ENCODE measurements around the gene TTLL8. TPM values are rescaled to one million over a fixed set of nuclear protein-coding genes. Genes with fewer than 3 reads are reported as not detected.

TTLL8 gene
- total RNA-seq, 1 experiment from 2014 or later = not detected

DNA sequence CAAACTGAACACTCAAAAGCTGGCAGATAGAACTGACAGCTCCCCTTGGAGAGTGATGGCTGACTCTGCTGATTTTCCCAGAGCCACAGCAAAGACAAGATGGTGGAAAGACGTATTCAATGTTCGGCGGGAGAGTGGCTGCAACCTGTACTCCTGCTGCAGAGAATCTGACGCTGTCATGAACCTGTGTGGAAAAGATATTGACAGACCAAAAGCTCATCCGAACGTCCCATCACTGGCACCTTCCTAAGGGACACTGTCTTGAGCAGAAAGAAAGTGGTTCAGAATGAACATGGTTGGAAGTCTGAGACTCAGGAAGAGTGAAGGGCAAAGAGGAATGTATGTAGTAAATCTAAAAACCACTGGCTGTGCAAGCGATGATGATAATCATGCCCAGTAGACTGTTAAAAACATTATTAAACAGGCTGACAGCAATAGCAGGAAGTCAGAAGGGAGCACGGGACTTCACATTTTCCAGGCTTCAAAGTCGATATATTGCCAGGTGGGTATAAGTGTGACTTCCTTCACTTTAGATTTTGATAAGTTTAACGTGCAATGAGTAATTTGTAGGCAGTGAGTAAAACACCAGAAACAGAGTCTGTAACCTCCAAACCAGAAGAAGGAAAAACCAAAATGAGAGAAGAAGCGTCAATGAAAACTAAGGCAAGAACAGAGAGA lies 39.4 kb downstream of the TTLL8 start:
- Histone ChIP-seq H3K36me3 (no peaks in the 10 kb centered on the region), H3K9me3 (no peaks in the 10 kb centered on the region; the same call in 1 of the 2 replicates), H3K27me3 (no peaks in the 10 kb centered on the region; the same call in 1 of the 2 replicates), H3K4me3 (no peak overlapping the region)
- no peak for DNase-seq

GRCh38 chr22:50017701-50018224 lies 40.3 kb downstream of the TTLL8 start:
- no peaks in the 10 kb centered on the region; the same call in 1 of the 2 replicates for H3K9me3 ChIP-seq
- DNase-seq = no peak
- no peaks in the 10 kb centered on the region for H3K27me3 ChIP-seq
- no peaks in the 10 kb centered on the region for H3K36me3 ChIP-seq
- H3K4me3 ChIP-seq = no peak overlapping the region

DNA sequence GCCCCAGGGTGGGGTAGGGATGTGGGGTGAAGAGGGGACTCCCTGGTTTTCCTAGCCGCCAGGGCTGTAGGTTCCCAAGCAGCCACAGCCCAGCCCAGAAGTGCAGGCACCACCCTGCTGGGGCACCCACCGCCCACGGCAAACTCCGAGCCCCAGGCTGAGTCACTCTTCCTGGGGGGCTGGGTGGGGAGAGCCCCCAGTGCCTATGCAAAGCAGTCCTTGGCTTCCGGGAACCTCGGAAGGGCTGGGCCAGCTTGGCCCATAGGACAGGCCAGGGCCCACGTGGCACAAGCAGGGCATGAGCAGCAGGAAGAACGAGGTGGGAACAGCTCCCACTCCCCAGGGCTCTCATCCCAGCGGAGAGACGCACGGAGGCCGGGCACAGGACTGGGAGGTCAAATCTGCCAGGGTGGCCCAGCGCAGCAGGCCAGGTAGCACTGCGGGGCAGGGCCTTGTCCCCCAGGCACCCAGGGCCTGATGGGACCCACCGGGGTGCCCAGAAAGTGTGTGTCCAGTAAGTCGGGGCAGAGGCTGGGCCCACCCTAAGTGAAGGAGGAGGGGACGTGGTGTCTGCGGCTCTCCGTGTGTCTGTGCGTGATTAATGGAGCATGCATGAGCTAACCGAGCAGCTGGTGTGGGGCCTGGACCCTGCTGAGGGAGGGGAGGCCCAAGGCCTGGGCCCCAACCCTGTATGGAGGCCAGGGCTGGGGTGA lies 41.0 kb downstream of the TTLL8 start:
- Histone ChIP-seq H3K27me3 (no peaks in the 10 kb centered on the region), H3K9me3 (no peaks in the 10 kb centered on the region; the same call in 1 of the 2 replicates), H3K36me3 (no peaks in the 10 kb centered on the region), H3K4me3 (no peak overlapping the region)
- peak; percentile 49 for DNase-seq

DNA sequence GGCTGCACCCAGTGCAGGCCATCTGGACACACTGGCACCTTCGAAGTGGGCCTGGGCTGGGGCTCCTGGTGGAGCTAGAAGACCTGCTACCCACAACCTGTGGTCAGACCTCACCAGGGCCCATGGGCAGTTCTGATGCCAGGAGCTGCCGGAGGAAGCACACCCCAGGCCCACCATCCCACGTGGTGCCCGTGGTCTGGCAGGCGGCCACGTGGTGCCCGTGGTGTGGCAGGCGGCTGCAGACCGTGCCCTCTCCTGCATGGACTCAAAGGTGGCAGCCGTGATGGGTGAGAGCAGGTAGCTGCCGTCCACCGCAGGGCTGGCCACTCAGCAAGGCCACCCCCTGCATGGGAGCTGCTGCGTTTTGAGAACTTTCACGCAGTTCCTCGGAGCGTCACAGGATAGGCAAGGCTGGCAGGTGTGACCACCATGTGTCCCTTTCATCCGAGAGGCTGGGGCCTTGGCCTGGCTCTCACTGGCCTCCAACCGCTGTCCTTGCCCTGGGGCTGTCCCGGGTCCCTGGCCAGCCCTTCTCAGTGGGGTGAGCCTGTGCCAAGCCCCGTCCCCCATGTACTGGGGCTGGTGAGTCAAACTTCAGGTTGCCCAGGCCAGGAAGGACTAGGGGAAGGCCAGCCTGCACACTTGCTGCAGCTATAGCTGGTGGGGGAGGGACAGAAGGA lies 41.6 kb downstream of the TTLL8 start:
- no peaks in the 10 kb centered on the region for H3K27me3 ChIP-seq
- H3K4me3 ChIP-seq = no peak overlapping the region
- no peaks in the 10 kb centered on the region for H3K36me3 ChIP-seq
- H3K9me3 ChIP-seq = no peaks in the 10 kb centered on the region; the same call in 1 of the 2 replicates
- peak; percentile 47 for DNase-seq

DNA sequence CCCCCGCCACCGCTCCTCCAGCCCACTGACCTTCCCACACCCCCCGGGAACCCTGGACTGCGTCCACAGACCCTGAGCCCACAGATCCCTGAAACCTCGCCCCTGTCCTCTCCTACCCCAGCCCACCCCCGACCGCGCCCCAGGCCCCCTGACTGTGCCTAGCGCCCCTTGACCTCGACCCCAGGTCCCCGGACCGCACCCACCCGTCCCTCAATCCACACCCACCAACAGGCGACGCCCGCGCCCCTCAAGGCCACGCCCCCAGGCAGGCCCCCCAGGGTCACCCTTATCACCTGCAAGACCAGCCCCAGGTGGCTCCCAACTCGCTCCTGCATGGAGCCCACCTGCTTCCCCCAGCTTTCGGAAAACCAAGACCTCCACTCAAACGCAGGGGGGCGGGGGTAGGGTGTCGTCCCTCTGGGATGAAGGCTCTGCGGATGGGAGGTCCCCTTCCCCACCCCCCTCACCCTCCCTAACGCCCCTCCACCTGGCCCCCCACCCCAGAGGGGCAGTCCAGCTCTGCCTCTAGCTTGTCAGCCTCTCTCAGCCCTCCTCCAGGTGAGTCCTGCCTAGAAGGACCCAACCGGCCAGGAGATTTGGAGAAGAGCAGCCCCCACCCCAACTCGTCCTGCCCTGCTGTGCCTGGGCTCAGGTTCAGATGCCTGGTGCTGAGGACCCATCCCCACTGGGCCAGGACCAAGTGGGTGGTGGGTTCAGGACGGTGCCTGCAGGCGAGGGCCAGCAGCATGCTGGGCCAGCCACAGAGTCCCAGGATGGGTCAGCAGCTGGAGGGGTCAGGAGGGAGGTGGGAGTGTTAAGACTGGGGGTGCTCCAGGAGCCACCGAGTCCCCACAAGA lies 42.4 kb downstream of the TTLL8 start:
- Histone ChIP-seq H3K9me3 (no peaks in the 10 kb centered on the region; the same call in 1 of the 2 replicates), H3K4me3 (no peak overlapping the region), H3K36me3 (no peaks in the 10 kb centered on the region), H3K27me3 (no peaks in the 10 kb centered on the region)
- DNase-seq = no peak

DNA sequence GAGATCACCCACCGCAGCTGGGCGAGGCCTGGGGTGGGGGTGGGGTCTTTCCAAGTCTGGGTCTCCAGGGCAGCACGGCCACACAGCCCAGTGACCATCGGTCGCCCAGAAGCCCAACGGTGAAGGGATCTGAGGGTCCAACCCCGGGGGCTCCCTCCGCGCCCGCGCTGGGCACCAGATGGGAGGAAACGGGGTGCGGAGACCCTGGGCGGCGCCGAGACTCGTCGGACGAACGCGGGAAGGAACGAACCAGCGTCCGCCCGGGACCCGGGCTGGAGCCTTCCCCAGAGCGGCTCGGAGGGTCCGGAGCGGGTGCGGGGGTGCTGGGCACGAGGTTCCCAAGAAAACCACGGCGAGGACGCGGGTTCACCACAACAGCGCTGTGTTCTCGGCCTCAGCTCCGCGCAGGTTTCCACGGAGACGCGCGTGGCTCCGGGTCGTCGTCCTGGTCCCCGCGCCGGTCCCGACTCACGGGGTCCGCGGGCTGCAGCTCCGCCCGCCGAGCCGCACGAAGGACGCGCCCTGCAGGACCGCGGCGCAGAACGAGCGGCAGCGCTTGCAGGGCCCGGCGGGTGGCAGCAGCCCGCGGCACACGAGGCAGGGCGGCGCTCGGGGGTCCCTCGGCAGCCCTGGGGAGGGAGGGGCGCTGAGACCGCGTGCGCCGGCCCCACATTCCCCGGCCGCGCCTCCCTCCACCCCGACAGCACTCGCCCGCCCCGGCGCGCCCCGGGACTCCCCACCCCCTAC lies 43.3 kb downstream of the TTLL8 start:
- no peak overlapping the region for H3K4me3 ChIP-seq
- H3K36me3 ChIP-seq = no peaks in the 10 kb centered on the region
- no peaks in the 10 kb centered on the region for H3K27me3 ChIP-seq
- H3K9me3 ChIP-seq = no peaks in the 10 kb centered on the region; the same call in 1 of the 2 replicates
- DNase-seq = no peak

- no peak for DNase-seq
Observed at GRCh38 chr22:50014053-50014501, 44.0 kb downstream of the TTLL8 start.

DNA sequence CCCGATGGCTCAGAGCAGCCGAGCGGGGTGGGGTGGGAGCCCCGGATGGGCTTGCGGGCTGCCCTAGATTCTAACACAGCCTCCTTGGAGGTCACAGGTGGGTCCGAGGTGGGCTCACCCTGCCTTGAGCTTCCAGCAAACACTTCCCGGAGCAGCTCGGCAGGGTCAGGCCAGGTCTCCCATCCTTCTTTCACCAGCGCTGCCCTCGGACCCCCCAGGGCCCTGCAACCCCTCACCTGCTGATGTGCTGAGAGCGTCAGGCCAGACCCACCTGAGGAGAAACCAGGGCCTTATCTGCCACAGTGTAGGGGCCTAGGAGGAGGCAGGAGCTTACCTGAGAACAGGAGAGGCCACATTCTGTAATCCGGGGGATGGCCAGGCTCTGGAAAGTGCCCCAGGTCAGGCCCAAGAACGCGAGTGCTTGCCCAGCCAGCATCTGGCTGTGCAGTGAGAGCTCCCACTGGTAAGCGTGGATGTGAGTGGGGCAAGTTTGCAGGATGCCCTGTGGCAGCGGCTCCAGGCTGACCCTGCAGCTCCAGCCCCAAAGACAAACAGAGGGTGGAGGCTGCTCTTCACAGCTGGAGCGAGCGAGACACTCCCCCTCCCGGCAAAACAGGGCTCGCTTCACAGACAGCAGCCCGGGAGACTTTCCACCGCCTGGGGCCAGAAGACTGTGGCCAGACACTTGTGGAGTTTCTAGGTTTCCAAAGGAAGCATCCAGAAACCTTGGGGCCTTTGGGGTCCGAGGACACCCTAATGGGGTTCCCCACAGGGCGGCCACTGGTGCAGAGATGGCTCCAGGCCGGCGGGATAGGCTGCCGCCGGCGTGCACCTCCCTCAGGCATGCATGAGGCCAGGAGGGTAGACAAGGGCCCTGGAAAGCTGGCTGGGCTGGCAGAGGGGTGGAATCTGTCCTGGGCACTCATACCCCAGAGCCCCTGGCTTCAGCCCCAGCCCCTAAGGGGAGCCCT lies 45.6 kb downstream of the TTLL8 start, which contains the start of gene IL17REL:
TSS of gene IL17REL (minus strand) at position 555 of the 971 bp plus-strand sequence. CDS start at position 436, 119 bp downstream.
- Histone ChIP-seq H3K36me3 (no peaks in the 10 kb centered on the region), H3K4me3 (no peak within 1 kb of the TSS), H3K9me3 (no peaks in the 10 kb centered on the region), H3K27me3 (no peaks in the 10 kb centered on the region)
- DNase-seq = no peak

More at GRCh38 chr22:50014053-50014501, 44.0 kb downstream of the TTLL8 start:
- no peaks in the 10 kb centered on the region for H3K36me3 ChIP-seq
- H3K27me3 ChIP-seq = no peaks in the 10 kb centered on the region
- no peaks in the 10 kb centered on the region for H3K9me3 ChIP-seq
- H3K4me3 ChIP-seq = no peak overlapping the region

DNA sequence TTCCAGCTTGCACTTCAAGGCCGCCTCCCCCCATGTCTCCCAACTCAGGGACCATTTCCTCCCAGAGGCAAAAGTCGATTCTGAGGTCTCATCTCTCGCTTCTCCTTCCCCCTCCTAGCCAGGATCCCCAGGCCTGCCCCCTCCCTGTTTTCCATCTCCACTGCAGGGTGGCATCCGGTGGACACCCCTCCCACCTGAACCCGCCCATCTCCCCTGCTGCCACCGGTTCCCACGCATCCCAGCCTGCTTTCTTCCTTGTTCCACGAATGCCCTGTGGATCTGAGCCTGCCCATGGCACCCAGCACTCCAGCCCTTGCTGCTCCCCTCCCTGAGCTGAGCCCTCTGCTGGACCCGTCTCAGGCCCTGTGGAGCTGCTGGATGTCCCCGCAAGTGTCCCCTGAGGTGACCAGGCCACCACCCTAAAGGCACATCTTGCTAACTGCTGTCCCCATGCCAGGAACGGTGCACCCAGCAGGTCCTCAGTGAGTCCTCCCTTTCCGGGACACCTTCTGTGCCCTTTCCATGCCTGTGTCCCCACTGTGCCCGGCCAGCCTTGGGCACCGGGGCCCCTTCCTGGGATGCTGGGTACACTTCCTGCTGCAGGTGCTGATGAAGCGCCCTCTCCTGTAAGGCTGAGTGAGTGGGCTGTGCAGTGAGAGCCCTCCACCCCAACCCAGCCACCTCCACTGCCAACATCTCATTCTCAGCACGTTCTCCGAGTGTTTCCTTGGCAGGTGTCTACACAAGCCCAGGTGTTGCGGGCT lies 46.5 kb downstream of the TTLL8 start:
- no peaks in the 10 kb centered on the region for H3K27me3 ChIP-seq
- no peak for DNase-seq

GRCh38 chr22:50010676-50011446 lies 47.2 kb downstream of the TTLL8 start:
- no peak overlapping the region for H3K4me3 ChIP-seq
- no peaks in the 10 kb centered on the region for H3K9me3 ChIP-seq
- DNase-seq = no peak
- no peaks in the 10 kb centered on the region for H3K27me3 ChIP-seq
- no peaks in the 10 kb centered on the region for H3K36me3 ChIP-seq

More for the DNA sequence above, 46.5 kb downstream of the TTLL8 start:
- Histone ChIP-seq H3K4me3 (no peak overlapping the region), H3K9me3 (no peaks in the 10 kb centered on the region), H3K36me3 (no peaks in the 10 kb centered on the region)

- Histone ChIP-seq H3K4me3 (no peak overlapping the region), H3K36me3 (no peaks in the 10 kb centered on the region), H3K27me3 (no peaks in the 10 kb centered on the region), H3K9me3 (no peaks in the 10 kb centered on the region)
- no peak for DNase-seq
Observed at GRCh38 chr22:50009765-50010675, 48.1 kb downstream of the TTLL8 start.

DNA sequence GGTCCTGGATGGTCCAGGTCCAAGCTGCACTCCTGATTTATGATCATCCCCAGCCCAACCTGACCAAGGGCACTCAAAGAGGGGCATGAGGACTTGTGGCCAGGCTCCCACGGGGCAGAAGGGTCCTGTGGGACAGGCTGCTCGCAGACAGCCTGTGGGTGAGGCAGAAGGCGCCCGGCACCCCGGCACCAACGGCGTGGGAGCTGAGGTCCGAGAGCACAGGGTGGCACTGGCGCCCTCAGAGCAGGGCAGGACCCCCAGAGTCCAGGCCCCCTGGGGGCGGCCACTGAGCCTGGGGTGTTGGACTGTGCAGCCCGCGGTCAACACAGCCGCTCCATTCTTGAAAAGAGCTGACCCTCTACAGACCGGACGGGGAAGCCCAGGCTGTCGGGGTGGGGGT lies 48.8 kb downstream of the TTLL8 start:
- H3K9me3 ChIP-seq = no peaks in the 10 kb centered on the region
- H3K4me3 ChIP-seq = no peak overlapping the region
- H3K36me3 ChIP-seq = no peaks in the 10 kb centered on the region
- no peaks in the 10 kb centered on the region for H3K27me3 ChIP-seq
- DNase-seq = no peak

Measured in MG63 (cell line).